KG1 (cell line): ENCODE measurements around the gene GMPR2.

Source experiments
- DNase-seq: peaks from one replicate; lab custom pipeline; 2025; lab: John Stamatoyannopoulos, UW

GMPR2 gene

DNA sequence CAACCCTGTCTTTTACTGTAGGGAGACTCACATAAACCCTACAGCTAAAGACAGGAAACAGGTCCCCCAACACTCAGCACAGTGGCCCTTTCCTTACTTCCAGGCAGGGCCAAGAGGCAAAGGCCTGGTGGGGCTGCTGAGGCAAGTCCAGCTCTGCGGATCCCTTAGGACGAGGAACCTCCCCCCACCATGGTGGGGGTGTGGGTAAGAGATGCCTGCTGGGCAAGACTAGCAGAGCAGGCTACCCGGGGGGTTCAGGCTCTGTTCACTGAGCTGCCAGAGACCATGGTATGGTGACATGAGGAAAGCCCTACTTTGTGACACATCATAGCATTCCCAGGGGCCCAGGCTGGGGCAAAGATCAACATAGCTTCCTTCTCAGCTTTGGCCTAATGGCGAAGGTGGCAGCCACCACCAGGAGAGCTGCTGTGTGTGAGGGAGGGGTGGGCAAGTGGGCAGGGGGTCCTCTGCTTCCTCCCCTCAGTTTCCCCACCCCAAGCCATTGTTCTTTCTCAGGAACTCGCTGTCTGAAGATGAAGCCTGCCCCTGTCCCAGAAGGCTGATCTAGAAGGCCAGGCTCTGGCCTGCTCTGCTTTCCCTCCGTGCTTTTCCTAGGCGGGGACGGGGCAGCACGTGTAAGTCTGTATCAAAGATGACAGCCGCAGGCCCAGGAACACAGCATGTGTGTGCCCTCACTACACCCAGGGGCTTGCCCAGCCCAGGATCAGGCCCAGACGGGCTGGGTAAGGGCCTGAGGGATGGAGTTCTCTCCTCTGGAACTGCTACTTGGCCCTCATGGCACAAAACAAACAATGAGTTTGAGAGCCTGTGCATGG lies 19.8 kb downstream of the GMPR2 start:
- DNase-seq, result no peak

DNA sequence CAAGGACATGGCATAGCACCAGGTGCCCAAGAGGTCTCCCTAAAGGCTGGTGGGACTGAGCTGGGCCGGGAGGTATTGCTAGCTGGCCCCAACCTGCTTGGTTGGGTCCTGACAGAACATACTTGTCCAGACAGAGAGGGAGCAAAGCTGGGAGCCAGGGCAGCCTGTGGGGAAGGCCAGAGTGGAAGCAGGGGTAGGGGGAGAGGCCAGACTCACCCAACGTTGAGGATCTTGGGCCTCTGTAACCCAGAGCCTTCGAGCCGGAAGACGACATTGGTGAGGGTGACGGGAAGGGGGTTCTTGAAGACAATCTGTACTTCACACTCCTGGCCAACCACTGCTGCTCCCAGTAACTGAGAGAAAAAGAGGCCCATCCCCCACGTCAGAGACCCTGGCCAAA lies 21.2 kb downstream of the GMPR2 start:
- DNase-seq, result no peak

DNA sequence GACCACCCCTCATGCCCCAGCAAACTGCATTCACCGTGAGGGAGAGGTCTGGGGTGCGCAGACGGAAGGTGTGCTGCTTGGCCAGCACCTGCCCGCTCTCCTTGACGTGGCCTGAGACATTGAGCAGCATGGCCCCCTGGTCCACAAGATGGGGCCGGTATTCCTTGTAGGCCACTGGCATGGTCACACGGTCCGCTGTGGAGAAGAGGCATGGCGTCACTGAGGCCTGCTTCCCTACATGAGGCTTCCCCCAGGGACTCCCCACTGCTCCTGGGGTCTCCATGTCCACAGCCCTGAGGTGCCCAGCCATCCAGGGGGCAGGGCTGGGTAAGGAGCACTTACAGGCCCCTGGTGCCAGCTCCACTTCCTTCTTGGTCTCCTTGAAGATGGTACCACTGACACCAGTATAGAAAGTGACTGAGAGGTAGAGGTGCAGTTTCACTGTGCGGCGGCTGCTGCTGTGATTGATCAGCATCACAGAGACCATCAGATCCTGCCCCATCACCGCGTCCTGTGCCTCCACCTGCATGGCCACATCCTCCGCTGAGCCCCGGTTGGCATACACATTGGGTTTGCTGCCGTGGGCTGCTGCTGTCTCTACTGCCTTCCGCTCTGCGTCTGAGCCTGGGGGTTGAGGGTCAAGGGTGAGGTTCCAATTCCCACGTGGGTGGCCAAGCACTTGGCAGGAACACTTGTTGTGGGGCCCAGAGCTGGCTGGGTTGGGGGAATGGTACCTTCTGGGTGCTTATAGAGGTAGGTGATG lies 22.1 kb downstream of the GMPR2 start:
- no peak for DNase-seq

DNA sequence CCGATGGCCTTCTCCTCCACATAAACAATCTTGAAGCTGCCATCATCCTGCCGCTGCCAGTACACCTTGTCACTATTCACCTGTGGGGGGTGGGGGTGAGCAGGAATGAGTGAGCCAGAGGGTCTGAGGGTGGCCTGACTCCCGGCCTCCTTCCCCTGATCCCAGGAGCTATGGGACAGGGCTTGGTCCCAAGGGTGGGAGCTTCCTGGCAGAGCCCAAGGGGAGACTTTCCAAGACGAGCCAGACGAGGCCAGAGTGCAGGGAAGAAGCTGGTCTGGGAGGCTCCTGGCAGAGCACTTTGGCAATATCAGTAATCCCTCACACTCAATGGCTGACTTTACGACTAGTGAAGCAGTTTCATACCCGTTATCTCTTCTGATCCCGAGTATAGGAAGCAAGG lies 22.7 kb downstream of the GMPR2 start:
- DNase-seq, result no peak

DNA sequence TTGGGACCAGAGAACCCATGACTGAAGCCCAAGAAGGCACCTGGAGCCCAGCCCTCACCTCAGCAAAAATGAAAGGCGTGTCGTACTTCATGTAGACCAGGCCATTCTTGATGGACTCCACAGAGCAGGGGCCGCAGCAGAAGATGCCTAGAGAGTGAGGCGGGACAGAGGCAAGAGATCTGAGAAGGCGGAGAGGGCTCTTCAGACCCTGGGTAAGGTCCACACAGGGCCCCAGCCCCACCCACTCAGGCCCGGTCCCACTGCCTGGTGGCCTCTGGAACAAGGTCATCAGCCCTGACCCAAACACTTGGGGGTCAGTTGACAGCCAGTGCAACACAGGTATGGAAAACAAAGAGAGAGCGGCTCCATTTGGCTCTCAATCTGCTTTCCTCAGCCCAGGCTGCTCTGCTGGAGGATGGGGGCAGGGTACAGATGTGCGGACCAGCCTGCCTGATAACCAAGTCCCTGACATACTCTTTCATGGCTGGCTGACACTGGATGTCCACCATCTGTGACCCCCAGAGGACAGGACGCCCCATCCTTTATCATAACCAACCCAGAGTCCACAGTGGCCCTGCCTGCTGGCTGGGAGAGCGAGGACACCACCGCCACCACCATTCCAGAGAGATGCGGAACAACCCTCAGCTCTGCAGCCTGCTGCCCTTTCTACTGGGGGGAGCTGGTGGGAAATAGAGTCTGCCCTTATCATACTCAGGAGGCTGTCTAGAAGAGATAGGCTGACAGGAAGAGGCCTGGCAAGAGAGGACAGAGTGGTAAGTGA lies 23.4 kb downstream of the GMPR2 start:
- DNase-seq, result no peak

DNA sequence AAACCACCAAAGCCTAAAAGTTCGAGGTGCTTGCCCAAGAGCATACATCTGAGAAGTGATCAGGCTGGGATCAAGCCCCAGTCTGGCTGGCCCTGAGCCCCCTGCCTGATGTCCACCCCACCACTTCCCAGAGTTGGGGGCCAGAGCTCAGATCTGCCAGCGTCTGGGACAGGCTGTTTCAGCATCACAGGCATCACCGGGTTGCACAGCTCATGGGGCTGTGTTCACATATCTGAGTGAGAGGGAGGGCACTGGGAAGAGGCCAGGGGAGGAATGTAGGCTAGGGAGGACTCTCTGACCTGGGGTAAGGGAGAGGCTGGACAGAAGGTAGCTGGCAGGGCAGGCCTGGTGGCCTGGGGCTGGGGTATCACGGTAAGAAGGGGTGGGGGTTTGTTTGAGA lies 24.2 kb downstream of the GMPR2 start:
- no peak for DNase-seq

DNA sequence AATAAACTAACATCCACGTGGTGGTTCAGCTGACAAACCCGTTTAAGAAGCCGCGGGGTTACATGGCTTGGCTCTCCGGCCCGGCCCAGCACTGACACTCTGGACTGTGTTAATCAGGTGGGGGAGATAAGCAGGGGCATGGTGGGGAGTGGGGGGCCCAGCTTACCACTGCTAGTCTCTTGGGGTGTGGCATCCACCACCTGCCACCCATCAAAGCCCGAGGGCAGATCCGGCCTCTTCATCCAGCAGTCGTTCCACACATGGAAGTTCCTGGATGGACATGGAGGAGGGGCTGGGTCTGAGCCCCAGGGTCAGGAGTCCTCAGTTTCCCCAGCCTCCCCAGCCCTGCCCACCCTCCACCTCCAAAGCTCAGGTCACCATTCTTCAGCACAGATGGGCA lies 25.4 kb downstream of the GMPR2 start:
- no peak for DNase-seq

DNA sequence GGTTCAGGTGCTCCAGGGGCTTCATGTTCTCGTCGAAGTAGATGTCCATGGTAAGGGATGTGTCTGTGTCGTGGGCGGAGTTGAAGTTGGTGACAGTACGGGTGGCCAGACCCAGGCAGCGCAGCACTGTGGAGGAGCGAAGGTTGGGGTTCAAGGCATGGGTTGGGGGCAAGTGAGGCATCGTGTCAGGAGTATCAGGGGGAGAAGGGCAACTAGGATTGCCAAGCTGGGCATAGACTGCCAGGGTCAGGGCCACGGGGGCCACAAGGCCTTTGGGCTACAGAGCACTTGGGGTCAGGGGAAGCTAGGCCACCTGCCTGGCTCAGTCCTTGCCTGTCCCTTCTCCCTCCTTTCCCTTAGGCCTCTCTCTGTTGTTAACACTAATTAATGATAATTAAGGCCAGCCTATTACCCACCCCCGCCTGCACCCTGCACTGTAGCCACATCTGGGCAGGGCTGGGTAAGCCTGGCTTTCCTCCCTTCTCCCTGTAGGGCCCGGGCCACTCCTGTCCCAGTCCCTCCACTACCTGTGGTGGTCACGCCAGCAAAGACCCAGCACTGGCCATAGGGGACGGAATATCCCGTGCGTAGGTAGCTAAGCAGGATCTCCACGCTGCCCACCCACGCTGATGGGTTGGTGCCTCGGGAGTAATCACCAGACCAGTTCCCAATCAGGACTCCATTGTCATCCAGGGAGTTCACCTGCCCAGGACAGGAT lies 26.0 kb downstream of the GMPR2 start:
- DNase-seq, result no peak

DNA sequence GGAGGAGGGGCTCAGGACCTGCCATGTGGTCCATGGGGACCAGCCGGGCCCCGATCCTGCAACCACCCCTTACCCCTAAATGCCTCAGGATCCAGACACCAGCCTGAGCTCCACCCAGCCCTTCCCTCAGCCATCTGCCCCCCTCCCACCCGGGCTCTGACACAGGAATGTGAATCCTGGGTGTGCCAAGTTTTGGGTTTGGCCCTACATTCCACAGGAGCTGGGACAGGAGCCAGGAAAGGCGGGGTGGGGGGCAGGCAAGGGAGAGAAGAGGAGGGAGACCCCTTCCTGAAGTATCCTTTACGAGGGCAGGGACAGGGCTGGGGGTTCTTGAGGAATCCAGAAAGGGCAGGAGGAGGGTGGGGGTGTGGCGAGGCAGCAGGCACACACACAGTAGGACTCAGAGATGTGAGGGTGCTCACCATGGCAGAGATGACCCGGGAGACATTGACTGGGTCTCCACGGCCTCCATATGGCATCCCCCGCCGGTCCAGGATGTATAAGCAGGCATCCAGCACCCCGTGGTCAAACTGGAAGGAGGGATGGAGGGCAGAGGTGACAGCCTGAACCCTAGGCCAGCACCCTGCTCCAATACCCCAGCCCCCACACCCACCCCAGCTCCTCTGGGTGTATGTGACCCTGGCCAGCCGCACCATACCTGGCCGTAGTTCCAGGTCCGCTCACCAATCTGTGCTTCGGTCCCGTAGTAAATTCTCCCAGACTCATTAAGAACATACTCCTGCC lies 26.7 kb downstream of the GMPR2 start:
- DNase-seq, result no peak

DNA sequence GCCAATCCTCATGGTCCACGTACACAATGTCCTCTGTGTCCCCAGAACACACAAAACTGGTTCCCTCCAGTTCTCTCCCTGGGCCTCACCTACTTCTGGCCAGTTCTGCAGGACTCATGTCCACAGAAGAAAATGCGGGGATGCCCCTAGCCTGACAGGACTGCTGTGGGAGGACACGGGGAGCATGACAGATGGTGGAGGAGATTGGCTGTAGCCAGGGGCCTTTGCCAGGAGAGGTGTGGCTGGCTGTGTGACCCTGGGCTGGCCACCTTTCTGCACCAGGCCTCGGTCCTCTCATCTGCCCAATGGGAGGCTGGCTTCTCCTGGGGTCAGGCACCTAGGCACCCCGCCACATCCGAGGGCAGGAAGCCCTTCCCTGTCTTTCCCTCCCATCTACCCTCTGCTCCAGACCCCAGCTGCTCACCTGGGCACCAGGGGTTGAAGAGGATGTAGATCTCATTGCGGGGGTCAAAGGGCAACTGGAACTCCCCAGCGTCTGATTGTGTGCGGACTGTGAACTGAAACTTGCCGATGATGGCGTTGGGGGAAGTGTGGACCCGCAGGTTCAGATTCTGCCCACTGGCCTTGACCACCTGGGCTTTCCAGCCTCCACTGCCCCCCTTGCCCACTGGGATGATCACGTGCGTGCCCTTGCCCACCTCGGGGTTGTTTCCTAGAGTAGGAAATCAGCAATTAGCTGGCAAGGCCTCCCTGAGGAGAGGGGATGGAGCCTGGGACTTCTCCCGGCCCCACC lies 27.5 kb downstream of the GMPR2 start:
- DNase-seq, result no peak

DNA sequence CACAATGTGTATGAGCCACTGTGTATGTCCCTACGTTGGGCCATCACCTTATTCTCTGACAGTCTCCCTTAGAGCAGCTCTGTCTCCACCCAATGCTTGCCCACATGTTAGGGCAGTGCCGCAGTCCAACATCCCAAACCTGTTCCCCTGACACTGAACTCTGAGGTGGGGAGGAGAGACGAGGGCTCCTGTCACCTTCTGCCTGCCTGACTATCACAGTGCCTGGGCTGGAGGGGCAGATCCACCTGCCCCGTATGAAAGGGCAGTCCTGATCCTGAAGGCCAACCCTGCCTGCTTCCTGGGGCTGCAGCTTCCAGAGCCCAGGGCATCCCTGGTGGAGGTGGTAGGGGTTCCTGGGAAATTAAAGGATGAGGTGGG lies 28.0 kb downstream of the GMPR2 start:
- DNase-seq, result no peak

DNA sequence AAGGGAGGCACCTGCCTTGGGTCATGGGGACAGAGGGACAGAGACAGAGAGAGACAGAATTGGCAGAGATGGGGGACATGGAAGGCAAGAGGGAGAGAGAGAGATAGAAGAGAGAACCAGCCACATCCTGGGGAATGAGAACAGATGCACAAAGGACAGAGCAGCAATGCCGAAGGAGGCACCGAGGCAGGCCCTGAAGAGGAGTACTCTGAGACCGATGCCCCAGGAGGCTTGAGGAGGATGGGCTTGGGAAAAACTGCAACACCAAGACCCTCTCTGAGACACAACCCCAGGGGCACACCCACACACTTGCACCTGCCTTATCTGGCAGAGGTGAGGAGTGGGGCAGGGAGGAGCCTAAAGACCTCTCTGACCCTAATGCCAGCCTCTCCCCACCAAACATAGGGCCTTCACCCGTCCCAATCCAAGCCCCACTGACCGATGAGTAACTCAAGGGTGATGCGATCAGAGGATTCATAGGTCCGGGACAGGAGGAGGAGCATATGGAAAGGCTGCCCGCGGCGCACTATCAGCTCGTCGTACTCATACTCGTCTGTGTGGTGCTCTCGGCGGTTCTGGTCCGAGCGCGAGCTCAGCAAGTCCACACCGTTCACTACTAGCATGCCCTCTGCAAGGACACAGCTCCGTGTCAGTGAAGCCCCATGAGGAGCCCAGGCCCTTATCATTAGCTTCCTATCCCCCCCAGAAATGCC lies 28.7 kb downstream of the GMPR2 start:
- no peak for DNase-seq

DNA sequence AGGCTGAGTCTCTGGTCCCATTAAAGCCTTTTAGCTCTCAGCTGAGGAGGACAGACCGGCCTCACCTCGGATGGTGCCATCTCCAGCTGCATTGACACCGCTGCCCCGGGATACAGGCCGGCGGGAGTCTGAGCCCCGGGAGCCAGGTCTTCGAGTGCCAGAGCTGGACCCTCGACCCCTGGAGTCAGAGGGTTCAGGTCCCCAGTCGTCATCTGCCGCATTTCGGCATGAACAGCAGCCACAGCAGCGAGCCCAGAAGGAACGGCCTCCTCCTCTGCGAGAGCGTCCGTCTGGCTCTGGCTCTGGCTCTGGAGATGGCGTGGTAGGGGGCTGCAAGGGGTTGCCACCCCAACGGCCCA lies 29.2 kb downstream of the GMPR2 start:
- no peak for DNase-seq

DNA sequence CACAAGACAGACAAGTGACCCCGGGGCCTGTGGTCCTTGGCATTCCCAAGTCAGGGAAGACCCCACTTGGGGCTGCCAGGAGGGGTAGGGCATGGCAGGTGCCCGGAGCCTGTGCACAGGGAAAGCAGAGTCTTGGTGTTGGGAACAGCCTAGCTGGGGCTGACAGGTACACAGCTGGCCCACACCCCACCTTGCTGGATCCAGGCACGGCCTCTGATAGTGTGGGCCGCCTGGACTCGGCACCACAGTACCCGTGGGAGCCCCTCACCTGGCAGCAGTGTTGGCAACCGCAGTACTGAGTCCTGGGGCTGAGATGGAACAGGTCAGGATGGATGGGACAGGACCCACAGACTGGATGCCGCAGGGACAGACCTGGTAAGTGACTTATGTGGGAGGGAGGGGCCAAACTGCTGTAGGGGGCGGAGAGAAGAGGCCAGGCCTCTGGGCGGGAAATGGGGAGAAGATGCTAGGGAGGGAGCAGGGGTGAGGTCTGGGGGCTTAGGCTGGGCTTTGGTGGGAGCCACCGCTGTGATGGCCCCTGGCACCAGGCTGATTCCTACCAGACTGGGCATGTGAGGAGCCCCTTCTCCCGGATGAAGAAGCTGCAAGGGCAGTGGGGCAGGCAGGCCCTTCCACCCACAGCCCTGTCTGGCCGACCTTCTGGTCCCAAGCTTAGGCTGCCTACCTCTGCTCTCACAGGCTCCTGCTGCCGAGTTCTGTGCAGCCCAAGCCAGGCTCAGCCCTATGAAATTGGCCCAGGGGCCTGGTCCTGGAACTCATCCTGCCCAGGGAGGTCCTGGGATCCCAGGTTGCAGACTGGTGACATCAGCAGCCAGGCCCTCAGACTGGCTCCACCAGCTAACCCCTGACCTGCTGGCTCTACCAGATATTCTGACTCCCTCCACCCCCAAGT lies 30.3 kb downstream of the GMPR2 start, which contains the start of gene TGM1:
TGM1 (minus strand) TSS at position 357 of the 913 bp plus-strand sequence. CDS start 825 bp downstream, outside the sequence.
- DNase-seq, result no peak

DNA sequence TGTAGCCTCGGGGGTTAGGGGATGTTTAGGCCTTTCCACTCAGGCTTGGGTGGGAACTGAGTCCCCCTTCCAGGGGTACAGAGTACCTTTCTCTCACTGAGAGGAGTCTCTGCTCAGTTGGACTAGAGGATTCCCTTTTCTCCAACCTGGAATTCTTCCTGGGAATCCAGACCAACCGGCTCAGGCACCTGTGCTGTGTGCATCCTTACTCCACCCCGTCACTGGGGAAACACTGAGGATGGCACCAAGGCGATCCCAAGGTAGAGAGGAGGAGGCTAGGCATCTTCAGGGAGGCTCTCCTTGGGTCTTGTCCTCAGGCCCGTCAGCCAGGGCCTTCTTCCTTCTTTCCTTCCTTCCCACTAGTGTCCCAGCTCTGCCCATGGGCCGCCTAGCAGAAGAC lies 31.1 kb downstream of the GMPR2 start:
- no peak for DNase-seq

DNA sequence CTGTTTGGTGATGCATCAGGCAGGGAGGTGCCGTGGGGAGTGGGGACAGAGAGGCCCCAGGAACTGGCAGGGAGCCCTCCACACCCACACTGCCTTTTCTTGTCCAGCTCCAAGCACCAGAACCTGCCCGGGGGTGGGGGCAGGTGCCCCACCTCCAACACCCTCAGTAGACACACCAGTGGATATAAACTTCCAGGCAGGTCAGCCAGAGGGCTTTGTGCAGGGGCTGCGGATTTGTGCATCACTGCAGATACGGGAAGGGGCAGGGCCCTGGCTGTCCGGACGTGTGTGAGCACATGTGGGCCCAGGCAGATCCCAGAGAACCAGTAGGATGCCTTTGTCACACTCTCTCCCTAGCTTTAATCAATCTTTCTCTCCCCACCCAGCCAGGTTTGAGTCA lies 31.6 kb downstream of the GMPR2 start:
- DNase-seq, result no peak

DNA sequence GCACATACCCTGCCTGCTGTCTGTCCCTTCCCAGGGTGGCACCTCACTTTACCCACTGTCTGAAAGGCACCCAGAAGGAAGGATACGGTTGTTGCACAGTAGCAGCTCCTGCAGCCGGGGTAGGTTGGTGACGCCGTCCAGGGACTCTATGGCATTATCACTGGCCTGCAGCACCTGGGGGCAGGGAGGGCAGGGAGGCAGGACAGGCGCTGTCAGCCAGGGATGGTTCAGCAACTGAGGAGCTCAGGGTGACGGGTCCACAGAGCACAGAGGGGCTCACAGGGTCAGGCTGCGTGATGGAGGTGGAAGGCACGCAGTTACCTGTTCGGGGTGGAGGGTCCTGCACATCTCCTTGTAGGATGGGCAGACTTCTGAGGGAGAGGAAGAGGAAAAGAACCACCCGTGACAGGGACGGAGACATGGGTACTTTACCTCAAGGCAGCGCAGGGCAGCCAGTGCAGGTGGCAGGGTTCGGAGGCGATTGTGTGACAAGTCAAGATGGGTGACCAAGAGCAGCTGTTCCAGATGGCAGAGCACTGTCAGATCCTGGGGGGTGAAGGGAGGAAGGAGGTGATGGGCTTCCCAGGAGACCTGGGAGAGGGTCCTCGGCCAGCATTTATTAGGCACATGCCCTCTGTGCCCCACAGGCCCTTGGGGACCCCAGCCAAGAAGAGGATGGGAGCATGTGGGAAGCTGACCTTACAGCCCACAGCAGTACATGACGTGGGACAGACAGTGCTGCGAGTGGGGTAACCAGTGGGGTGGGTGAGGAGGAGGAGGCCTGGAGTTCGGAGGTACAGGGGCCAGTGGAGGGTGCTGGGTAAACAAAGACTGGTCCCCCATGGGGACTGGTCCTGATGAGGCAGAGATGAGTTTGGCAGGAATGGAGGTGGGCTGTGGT lies 33.9 kb downstream of the GMPR2 start:
- no peak for DNase-seq

DNA sequence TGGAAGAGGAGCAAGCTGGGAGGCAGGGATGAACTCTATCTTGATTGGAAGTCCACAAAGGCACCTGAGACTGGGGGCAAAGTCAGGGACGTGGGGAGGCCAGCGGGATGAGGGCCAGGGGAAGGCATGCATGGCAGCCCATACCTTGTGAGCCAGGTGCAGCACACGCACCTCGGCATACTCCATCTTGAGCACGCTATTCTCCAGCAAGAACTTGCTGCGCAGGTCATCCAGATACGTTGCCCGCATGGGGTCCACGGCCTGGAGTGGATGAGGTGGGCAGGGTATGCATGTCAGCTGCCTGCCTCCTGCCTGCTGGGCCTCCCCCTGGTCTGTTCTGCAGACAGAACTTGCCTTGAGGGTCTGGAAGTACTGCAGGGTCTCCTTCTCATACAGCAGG lies 34.8 kb downstream of the GMPR2 start:
- no peak for DNase-seq
